SJCRH30 (cell line): ENCODE results near the gene ASAP2. TPM values are rescaled to one million over a fixed set of nuclear protein-coding genes. Genes with fewer than 3 reads are reported as not detected.

Source experiments
- DNase-seq, 2 experiments: peaks; one replicate each; pipeline ENCODE4 v3.0.0-alpha.2; 2015 to 2020
- H3K27ac ChIP-seq: fragments of 250-450 bp; sonication (Bioruptor Pico); 2 replicates; pipeline ENCODE4 v1.5.1; 2020; ENCODE audit warnings: mild to moderate bottlenecking, moderate library complexity
- H3K27me3 ChIP-seq: fragments of 250-450 bp; sonication (Bioruptor Pico); 2 replicates; pipeline ENCODE4 v1.5.1; 2020; ENCODE audit warnings: mild to moderate bottlenecking, moderate library complexity
- H3K36me3 ChIP-seq: fragments of 250-450 bp; sonication (Bioruptor Pico); 2 replicates; pipeline ENCODE4 v1.5.1; 2020; ENCODE audit warnings: mild to moderate bottlenecking, moderate library complexity
- H3K4me1 ChIP-seq: fragments of 250-450 bp; sonication (Bioruptor Pico); 2 replicates; pipeline ENCODE4 v1.5.1; 2020; ENCODE audit warnings: mild to moderate bottlenecking, moderate library complexity
- H3K4me3 ChIP-seq: fragments of 250-450 bp; sonication (Bioruptor Pico); 2 replicates; pipeline ENCODE4 v1.5.1; 2020; ENCODE audit warnings: mild to moderate bottlenecking, moderate library complexity
- H3K9me3 ChIP-seq: fragments of 250-450 bp; sonication (Bioruptor Pico); replicated peaks from 2 replicates; pipeline ENCODE4 v1.5.1; 2020; ENCODE audit warnings: mild to moderate bottlenecking, moderate library complexity
- total RNA-seq: library from RNA; depleted of rRNA; stranded (reverse); fragments of >200 nt; shearing (Covaris generic); gene quantifications from 2 replicates; pipeline ENCODE4 v1.2.3, GENCODE V29; 2014

The ASAP2 gene
- total RNA-seq, 1 experiment from 2014 or later: 32.6 TPM

DNA sequence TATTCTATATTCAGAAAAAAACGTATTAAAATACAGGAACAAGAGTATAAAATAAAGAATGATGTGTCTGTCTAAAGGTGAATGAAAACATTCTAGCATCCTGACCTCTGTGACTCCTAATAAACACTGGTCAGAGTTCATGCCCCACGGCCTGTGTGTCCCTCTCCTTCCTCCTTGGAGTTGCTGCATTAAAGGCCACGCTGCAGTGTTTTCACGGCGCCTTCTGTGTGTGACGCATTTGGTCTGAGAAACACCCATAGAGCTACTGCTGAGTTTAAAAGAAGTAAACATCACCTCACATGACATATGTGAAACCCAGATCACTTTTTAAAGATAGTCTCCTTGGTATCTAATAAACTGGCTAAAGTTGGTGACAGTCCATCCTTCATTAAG lies 126.2 kb downstream of the ASAP2 start:
- Histone ChIP-seq H3K9me3 (no peaks in the 10 kb centered on the region), H3K4me1 (peaks cover 25% of the 10 kb centered on the region), H3K4me3 (no peak overlapping the region), H3K27ac (no peak overlapping the region), H3K36me3 (peaks cover 14% of the 10 kb centered on the region; the same call in 1 of the 2 replicates), H3K27me3 (no peaks in the 10 kb centered on the region)
- DNase-seq: no peak

DNA sequence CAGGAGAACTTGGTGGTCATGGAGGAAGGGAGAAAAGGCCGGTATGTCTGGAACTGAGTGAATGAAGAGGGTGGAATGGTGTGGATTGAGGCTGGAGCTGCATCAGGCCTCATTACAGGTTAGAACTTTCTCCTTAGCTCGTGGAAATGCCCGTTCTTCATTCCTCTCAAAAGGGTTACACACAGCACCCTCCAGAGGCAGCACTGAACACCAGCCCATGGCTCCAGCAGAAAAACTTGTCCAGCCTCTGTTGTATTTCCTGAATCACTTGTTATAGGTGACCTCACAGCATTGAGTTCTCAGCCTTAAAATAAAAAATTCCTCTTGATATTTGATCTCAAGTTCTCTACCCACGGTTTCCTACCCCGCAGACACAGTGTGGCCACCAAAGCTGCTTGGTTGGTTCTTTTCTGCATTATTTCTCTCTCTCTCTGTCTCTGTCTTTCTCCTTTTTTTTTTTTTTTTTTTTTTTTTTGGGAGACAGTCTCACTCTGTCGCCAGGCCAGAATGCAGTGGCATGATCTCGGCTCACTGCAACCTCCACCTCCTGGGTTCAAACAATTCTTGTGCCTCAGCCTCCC lies 127.1 kb downstream of the ASAP2 start:
- Histone ChIP-seq H3K27ac (no peak overlapping the region), H3K9me3 (no peaks in the 10 kb centered on the region), H3K36me3 (peaks cover 8% of the 10 kb centered on the region; the same call in 1 of the 2 replicates), H3K4me3 (no peak overlapping the region), H3K27me3 (no peaks in the 10 kb centered on the region), H3K4me1 (peaks cover 25% of the 10 kb centered on the region)
- DNase-seq: peak; percentile 64 to 77

DNA sequence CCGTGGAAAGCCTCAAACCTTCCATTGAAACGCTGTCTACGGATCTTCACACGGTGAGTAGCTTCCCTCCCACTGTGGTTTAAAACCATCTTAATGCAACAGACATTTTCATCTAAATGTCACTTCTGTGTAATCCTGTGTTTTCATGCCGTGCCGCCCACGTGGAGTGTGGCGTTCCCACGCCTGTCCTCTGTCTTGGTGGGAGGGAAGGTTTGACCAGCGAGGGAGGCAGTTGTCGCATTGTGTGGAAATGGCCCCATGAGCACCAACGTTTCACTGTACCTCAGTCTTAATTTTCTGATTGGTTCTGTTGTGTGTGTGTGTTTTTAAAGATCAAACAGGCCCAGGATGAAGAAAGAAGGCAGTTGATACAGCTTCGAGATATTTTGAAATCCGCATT lies 128.1 kb downstream of the ASAP2 start:
- peaks cover 4% of the 10 kb centered on the region; the same call in 1 of the 2 replicates for H3K36me3 ChIP-seq
- no peak overlapping the region for H3K4me3 ChIP-seq
- H3K27me3 ChIP-seq: no peaks in the 10 kb centered on the region
- H3K27ac ChIP-seq: no peak overlapping the region
- DNase-seq: no peak
- H3K9me3 ChIP-seq: no peaks in the 10 kb centered on the region
- H3K4me1 ChIP-seq: peaks cover 25% of the 10 kb centered on the region

DNA sequence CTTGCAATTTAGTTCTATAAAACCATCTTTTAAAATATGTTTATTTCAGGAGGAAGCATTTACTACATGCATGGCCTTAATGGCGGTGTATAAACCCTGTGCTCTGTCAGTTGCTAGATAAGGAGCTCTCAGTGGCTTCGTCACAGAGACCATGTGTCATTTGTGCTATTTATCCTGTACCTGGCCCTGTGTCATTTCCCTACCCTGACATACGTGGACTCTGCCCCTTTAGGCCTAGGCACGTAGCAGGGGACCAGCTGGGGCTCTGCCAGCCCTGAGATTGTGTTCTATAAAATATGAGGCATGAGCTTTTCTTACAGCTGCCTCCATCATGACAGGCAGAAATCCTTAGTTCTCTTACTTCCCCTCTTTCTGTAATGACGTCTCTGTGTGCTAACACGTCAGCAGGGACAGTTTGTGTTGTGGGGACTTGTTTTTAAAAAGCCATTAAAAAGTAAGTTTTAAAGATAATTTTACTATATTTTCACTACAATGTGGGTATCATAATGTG lies 128.8 kb downstream of the ASAP2 start:
- no peak for DNase-seq
- Histone ChIP-seq H3K27me3 (no peaks in the 10 kb centered on the region), H3K4me1 (peaks cover 25% of the 10 kb centered on the region), H3K36me3 (peaks cover 4% of the 10 kb centered on the region; the same call in 1 of the 2 replicates), H3K27ac (no peak overlapping the region), H3K9me3 (no peaks in the 10 kb centered on the region), H3K4me3 (no peak overlapping the region)

DNA sequence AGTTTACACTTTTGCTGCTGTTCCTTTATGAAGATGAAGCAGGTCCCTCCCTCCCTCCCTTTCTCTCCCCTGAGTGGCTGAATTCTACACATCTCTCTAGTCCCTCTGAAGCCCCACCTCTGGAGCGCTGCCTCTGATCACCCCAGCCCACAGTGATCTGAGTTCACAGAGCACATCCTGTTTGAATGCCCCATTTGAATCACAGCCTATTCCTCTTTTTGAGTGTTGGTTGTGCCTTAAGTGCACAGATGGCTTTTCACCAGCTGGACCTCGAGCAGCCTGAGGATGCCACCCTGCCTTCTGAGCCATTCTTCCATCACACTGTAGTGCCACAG lies 129.6 kb downstream of the ASAP2 start:
- DNase-seq: peak; percentile 68 to 82
- Histone ChIP-seq H3K9me3 (no peaks in the 10 kb centered on the region), H3K4me3 (peak overlapping the region; percentile 24), H3K36me3 (peaks cover 4% of the 10 kb centered on the region; the same call in 1 of the 2 replicates), H3K4me1 (peaks cover 25% of the 10 kb centered on the region), H3K27me3 (no peaks in the 10 kb centered on the region), H3K27ac (peak overlapping the region; percentile 68)

DNA sequence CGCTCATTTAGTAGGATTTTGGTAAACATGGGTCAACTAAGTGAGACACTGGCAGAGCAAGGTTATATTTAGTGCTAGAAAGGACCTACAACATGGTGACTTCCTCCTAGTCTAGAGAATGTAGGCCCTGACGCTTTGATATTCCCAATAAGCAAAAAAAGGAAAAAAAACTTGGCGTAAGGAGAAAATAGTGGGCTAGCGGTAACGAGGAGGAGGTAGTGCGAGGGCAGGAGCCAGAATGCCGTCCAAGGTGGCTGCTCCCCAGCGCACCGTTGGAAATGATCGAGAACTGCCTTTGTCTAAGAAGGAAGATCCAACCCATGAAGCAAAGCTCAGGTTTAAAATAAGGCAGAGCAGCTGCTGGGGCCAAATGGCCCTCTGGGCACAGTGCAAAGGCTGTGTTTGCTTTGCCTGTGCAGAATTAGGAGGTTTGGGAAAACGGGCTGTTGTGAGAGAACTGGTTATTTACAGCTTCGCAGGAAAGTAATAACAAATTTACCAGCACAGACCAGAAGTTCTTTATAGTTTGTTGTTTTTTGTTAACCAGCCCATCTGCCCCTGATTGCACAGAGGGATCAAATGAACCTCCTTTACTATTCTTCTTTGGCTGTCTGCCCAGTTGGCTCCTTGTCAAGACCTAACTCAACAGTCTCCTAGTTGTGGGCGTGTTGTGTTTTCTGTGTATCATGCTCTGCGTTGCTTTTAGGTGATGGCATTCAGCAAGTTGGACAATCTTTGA lies 130.1 kb downstream of the ASAP2 start:
- Histone ChIP-seq H3K4me3 (peak overlapping the region; percentile 24), H3K27me3 (no peaks in the 10 kb centered on the region), H3K4me1 (peaks cover 25% of the 10 kb centered on the region), H3K9me3 (no peaks in the 10 kb centered on the region), H3K27ac (peak overlapping the region; percentile 68), H3K36me3 (peaks cover 7% of the 10 kb centered on the region; the same call in 1 of the 2 replicates)
- peak; percentile 93 to 97 for DNase-seq

DNA sequence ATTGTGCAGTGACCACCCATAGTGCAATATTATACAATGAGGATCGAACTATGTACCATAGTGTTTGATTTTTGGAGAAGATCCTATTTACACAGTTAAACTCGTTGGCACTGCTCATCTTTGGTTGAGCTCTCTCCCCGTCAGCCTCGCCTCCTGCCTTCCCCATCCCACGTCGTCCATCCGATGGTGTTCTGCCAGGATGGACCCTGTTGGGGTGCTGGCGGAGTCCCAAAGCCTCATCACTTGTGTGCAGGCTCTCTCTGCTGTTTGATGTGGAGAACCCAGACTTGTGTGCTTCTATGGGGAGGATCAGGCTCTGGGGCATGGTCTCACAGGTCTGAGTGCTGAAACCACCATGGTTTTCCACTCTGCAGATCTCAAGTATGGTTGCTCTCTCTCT lies 131.3 kb downstream of the ASAP2 start:
- Histone ChIP-seq H3K4me3 (no peak overlapping the region), H3K4me1 (peaks cover 25% of the 10 kb centered on the region), H3K27me3 (no peaks in the 10 kb centered on the region), H3K27ac (no peak overlapping the region), H3K36me3 (peaks cover 17% of the 10 kb centered on the region), H3K9me3 (no peaks in the 10 kb centered on the region)
- DNase-seq: no peak

DNA sequence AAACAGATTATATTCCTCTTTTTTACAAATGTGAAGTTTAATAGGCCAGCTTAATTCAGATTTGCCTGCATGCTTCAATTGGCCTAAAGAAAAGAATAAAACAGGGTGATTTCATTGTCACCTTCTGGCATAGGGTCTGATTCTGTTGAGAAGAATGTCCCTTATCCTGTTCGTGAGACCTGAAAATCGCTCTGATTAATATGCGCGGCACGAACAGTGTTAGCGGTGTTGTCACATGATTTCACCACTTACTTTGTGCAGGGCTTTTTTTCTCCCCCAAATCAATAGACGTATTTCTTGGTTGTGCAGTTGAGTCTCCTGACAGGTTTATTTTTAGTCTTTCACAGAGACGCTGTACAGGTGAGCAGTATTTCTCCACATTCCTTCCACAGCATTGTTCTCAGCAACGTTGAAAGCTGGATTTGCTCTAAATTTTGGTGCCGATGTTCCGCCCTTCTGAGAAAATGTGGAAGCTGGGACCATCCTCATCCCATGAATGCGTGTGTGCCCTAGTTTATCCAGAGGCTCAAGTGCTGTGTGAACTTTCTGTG lies 134.8 kb downstream of the ASAP2 start:
- Histone ChIP-seq H3K36me3 (peaks cover 23% of the 10 kb centered on the region), H3K4me3 (no peak overlapping the region), H3K4me1 (peaks cover 13% of the 10 kb centered on the region), H3K27ac (no peak overlapping the region), H3K9me3 (no peaks in the 10 kb centered on the region), H3K27me3 (no peaks in the 10 kb centered on the region)
- DNase-seq: no peak

DNA sequence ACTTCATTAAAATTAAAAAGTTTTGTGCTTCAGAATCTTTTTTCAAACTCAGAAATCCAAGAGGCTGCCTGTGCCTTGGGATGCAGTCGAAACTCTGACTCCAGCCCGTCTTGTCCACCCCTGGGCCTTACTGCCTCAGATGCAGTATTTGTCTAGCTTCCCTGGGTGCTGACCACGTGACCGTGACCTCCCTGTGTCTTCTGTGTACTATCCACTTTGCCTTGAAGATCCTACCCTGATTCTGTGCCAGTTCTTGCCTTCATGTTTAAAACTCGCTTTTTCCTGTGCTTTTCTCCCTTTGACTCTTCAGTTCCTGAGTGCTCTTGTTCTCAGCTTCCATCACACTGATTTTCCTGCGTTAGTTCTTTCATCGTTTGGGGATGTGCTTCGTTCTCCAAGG lies 136.0 kb downstream of the ASAP2 start:
- H3K36me3 ChIP-seq: peaks cover 26% of the 10 kb centered on the region
- H3K4me1 ChIP-seq: peaks cover under 1% of the 10 kb centered on the region; the same call in 1 of the 2 replicates
- H3K4me3 ChIP-seq: no peak overlapping the region
- no peak overlapping the region for H3K27ac ChIP-seq
- H3K27me3 ChIP-seq: no peaks in the 10 kb centered on the region
- no peak for DNase-seq
- no peaks in the 10 kb centered on the region for H3K9me3 ChIP-seq

DNA sequence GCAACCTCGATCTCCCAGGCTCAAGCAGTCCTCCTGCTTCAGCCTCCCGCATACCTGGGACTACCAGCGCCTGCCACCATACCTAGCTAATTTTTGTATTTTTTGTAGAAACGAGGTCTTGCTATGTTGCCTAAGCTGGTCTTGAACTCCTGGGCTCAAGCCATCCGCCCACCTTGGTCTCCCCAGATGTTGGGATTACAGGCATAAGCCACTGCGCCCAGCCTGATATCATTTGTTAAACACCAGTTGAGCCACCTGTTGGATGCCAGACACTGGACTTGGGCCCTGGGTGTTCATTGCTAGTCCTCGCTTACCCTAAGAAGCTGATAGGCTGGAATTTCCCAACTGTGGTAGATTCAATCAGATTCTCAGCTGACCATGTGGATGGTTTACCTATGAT lies 136.9 kb downstream of the ASAP2 start:
- no peak for DNase-seq
- Histone ChIP-seq H3K36me3 (peaks cover 26% of the 10 kb centered on the region), H3K4me3 (no peak overlapping the region), H3K27me3 (no peaks in the 10 kb centered on the region), H3K9me3 (no peaks in the 10 kb centered on the region), H3K4me1 (no peaks in the 10 kb centered on the region), H3K27ac (no peak overlapping the region)

DNA sequence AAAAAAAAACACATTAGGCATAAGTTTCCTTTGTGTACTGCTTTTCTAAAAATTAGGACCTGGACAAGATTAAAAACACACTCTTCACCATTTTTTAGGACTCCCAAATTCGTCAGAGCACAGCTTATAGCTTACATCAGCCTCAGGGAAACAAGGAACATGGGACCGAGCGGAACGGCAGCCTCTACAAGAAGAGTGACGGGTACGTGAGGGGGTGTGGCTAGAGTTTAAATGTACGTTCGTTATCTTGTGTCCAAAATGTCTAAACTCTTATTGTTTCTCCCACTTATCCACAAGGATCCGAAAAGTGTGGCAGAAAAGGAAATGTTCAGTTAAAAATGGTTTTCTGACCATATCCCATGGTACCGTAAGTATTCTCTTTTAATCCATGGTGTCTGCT lies 137.8 kb downstream of the ASAP2 start:
- no peaks in the 10 kb centered on the region for H3K9me3 ChIP-seq
- H3K27me3 ChIP-seq: no peaks in the 10 kb centered on the region
- no peak overlapping the region for H3K4me3 ChIP-seq
- peaks cover 27% of the 10 kb centered on the region for H3K36me3 ChIP-seq
- H3K27ac ChIP-seq: no peak overlapping the region
- H3K4me1 ChIP-seq: no peaks in the 10 kb centered on the region
- DNase-seq: no peak

DNA sequence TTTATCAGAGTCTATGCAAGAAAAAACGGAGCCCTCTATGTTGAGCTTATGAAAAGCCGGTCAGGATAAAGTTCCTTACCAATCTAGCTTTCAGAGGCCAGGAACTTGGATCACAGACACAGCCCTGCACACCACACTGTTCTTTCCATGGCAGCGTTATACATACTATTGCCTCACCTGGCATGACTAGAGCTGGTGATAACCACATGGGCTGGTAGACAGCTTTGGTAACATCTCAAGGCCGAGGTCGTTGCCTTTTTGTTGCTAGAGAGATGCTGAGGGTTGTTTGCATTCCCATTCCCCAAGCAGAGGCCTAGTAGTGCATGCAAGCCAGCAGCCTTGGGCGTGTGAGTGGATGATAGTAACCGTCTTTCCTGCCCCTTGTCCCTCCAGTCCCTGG lies 138.7 kb downstream of the ASAP2 start:
- Histone ChIP-seq H3K4me3 (no peak overlapping the region), H3K4me1 (no peaks in the 10 kb centered on the region), H3K27me3 (no peaks in the 10 kb centered on the region), H3K36me3 (peaks cover 31% of the 10 kb centered on the region), H3K9me3 (no peaks in the 10 kb centered on the region), H3K27ac (no peak overlapping the region)
- no peak for DNase-seq

DNA sequence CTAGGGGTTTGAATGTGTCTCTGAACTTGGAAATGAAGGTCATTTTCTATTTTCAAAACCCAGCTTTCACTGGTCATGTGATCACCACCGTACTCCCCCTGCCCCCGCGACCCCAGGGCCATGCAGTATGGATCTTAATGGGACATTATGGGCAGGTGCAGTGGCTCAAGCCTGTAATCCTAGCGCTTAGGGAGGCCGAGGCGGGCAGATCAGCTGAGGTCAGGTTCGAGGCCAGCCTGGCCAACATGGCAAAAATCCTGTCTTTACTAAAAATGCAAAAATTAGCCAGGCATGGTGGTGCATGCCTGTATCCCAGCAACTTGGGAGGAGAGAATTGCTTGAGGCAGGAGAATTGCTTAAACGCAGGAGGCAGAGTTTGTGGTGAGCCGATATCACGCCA lies 139.4 kb downstream of the ASAP2 start:
- no peaks in the 10 kb centered on the region for H3K27me3 ChIP-seq
- H3K27ac ChIP-seq: no peak overlapping the region
- no peak for DNase-seq
- H3K9me3 ChIP-seq: no peaks in the 10 kb centered on the region
- H3K36me3 ChIP-seq: peaks cover 35% of the 10 kb centered on the region
- H3K4me1 ChIP-seq: no peaks in the 10 kb centered on the region
- no peak overlapping the region for H3K4me3 ChIP-seq

DNA sequence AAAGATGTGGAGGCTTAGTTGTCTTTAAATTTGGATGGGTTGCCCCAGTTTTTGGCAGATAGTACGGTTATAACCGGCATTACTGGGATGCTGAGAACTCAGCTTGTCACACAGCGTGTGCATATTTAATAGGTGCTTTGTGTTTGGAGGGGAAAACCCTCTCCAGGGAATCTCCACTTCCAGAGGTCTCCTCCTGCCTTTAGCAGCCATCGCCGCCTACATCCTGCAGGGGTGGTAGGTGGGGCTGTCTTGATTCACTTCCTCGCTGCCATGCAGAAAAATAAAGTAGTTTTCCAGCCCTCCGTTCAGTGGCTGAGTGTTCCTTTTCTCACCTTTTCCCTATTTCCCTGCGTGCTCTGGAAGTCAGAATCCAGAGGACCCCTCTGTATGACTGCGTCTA lies 140.3 kb downstream of the ASAP2 start:
- Histone ChIP-seq H3K36me3 (peaks cover 36% of the 10 kb centered on the region), H3K4me1 (no peaks in the 10 kb centered on the region), H3K27me3 (no peaks in the 10 kb centered on the region), H3K9me3 (no peaks in the 10 kb centered on the region), H3K4me3 (no peak overlapping the region), H3K27ac (no peak overlapping the region)
- DNase-seq: no peak

DNA sequence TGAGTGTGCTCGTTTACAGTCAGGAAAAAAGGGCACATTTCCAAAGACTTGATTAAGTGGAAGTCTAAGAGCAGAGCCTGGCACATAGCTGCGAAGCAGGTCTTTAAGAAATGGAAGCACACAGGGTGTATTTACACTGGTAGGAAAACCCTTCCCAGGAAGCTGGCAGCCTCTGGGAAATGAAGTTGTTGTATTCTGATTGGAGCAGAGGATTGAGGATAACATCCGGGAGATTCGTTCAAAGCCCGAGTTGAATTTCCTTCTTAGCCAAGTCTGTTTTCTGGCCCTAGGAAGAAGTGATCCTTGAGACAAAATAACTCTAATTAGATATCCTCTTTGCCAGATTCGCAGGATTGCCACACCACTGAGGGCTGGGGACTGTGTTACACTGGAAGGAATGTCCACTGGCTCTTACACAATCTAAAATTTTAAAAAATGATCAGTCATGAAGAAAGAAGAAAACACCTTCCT lies 140.8 kb downstream of the ASAP2 start:
- Histone ChIP-seq H3K36me3 (peaks cover 31% of the 10 kb centered on the region), H3K9me3 (no peaks in the 10 kb centered on the region), H3K4me1 (no peaks in the 10 kb centered on the region), H3K27ac (no peak overlapping the region), H3K4me3 (no peak overlapping the region), H3K27me3 (no peaks in the 10 kb centered on the region)
- no peak for DNase-seq
